Neural crest cell (in vitro differentiated cells): ENCODE results near the gene C11orf58. TPM values are rescaled to one million over a fixed set of nuclear protein-coding genes. Genes with fewer than 3 reads are reported as not detected.

Experiments used
- DNase-seq: peaks from one replicate; pipeline ENCODE4 v3.0.0; 2021; ENCODE audit warnings: low read depth, mixed read lengths, low spot score
- H3K27ac Mint-ChIP-seq: one replicate; pipeline ENCODE4 v1.8.0; 2021; ENCODE audit warnings: mild to moderate bottlenecking, mixed read lengths; ENCODE audit not compliant: unreplicated experiment
- H3K27me3 Mint-ChIP-seq: 2 replicates; pipeline ENCODE4 v1.8.0; 2021; ENCODE audit warnings: low read depth, mild to moderate bottlenecking, mixed read lengths
- H3K36me3 Mint-ChIP-seq: 2 replicates; pipeline ENCODE4 v1.8.0; 2021; ENCODE audit warnings: low read depth, mild to moderate bottlenecking, mixed read lengths
- H3K4me1 Mint-ChIP-seq: 2 replicates; pipeline ENCODE4 v1.8.0; 2021; ENCODE audit warnings: mixed read lengths
- H3K4me3 Mint-ChIP-seq: one replicate; pipeline ENCODE4 v1.8.0; 2021; ENCODE audit warnings: mild to moderate bottlenecking, mixed read lengths
- H3K9me3 Mint-ChIP-seq: 2 replicates; pipeline ENCODE4 v1.8.0; 2021; ENCODE audit warnings: mixed read lengths
- total RNA-seq: library from RNA; stranded (reverse); gene quantifications from 2 replicates; pipeline ENCODE4 v1.2.1, GENCODE V29; 2021
- TF ChIP-seq, protein P1 (sequence below): fragments of 200-600 bp; sonication (generic); conservative IDR thresholded peaks from 2 replicates; pipeline ENCODE4 v1.5.0; 2021; ENCODE audit warnings: antibody characterized with exemption, mild to moderate bottlenecking

C11orf58 gene
- total RNA-seq, 1 donor from 2014 or later = 203 TPM

DNA sequence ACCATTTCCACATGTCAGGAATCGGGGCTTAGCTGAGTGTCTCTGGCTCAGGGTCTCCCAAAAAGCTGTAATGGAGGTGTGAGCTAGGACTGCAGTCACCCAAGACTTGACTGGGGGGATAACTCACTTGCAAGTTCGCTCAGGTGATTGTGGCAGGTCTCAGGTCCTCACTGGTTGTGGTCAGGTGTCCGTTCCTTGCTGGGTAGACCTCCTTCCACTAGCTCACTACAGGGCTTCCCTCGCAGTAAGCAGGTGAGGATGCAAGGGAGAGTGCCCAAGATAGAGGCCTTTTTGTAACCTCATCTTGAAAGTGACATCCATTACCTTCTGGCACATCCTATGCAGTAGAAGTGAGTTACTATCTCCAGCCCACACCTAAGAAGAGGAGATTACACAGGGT lies 29.5 kb downstream of the C11orf58 start:
- Mint-ChIP-seq H3K36me3 (no peaks in the 10 kb centered on the region), H3K4me3 (no peak overlapping the region), H3K27ac (no peak overlapping the region), H3K9me3 (no peaks in the 10 kb centered on the region), H3K4me1 (no peaks in the 10 kb centered on the region), H3K27me3 (peaks cover 3% of the 10 kb centered on the region)
- TF ChIP-seq, protein P1, sequence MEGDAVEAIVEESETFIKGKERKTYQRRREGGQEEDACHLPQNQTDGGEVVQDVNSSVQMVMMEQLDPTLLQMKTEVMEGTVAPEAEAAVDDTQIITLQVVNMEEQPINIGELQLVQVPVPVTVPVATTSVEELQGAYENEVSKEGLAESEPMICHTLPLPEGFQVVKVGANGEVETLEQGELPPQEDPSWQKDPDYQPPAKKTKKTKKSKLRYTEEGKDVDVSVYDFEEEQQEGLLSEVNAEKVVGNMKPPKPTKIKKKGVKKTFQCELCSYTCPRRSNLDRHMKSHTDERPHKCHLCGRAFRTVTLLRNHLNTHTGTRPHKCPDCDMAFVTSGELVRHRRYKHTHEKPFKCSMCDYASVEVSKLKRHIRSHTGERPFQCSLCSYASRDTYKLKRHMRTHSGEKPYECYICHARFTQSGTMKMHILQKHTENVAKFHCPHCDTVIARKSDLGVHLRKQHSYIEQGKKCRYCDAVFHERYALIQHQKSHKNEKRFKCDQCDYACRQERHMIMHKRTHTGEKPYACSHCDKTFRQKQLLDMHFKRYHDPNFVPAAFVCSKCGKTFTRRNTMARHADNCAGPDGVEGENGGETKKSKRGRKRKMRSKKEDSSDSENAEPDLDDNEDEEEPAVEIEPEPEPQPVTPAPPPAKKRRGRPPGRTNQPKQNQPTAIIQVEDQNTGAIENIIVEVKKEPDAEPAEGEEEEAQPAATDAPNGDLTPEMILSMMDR = no peak
- DNase-seq = no peak

DNA sequence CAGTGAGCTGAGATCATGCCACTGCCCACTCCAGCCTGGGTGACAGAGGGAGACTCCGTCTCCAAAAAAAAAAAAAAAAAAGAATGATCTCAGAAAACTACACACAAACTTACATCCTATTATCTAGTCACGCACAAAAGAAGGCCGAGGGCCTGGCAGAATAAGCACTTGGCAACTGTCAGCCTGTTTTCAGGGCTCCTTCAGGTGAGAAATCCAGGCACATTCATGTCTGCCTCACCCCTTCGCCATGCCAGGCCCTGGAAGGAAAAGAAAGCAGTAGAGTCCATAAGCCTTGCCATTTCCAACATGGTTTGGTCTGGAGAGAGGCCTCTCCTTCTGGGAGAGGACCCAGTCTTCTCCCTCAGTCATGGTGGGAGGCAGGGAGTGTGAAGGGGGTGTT lies 30.9 kb downstream of the C11orf58 start:
- H3K36me3 Mint-ChIP-seq = no peaks in the 10 kb centered on the region
- peaks cover 3% of the 10 kb centered on the region for H3K27me3 Mint-ChIP-seq
- H3K27ac Mint-ChIP-seq = no peak overlapping the region
- H3K4me3 Mint-ChIP-seq = no peak overlapping the region
- H3K4me1 Mint-ChIP-seq = peaks cover 3% of the 10 kb centered on the region
- TF ChIP-seq, protein P1 = no peak
- no peaks in the 10 kb centered on the region for H3K9me3 Mint-ChIP-seq
- DNase-seq = no peak

DNA sequence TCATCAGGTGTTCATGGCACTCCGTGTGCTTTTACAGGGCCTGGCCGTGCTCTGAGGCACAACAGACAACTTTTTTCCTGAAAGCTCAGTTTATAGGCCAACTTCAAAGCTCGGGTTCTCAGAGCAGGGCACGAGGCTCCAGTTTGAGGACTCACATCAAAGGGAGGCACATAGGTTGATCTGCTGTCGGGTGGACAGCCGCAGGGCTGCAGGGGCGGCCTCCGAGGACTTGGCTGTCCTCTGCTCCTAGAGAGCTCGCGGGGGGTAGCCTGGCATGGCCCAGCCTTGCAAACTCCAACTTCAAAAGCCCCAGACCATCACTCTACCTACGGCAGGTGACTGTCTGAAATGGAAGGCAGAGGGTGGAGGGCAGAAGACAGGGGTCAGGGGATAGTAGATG lies 31.6 kb downstream of the C11orf58 start:
- Mint-ChIP-seq H3K4me1 (peaks cover 9% of the 10 kb centered on the region), H3K27me3 (peaks cover 3% of the 10 kb centered on the region), H3K27ac (no peak overlapping the region), H3K4me3 (no peak overlapping the region), H3K36me3 (no peaks in the 10 kb centered on the region), H3K9me3 (no peaks in the 10 kb centered on the region)
- DNase-seq = no peak
- TF ChIP-seq, protein P1 = no peak

DNA sequence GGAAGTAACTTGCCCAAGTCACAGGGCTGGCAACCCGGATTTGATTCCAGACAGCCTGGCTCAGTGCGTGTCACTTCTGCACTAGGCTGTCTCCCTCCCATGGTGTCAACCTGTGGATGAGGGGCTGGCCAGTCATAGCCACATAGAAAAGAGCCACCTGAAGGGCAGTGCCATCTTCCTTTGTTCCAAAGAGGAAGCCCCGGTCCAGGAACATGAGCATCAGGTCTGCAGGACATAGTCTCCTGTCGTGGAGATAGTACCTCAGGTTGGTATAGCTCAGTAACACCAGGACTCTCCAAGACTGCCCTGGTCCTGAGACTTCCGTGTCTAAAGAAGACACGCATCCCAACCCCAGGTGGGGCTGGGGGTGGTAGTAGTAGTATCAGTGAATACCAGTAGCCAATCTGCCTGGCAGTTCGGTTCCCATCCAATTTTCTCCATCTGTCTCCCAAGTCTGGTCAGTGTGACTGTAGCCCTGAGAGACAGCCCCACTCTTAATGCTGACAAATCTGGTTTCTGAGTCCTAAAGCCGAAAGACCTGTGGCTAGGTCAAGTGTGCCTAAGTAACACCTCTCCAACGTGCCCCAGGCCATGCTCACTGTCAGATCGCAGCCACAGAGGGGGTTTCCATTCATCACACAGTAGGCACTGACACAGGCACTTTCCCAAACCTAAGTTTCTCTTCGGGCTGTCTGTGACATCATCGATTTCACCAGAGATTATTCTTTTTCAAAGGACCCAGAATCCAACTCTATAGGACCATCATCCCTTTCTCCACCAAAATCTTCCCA lies 33.1 kb downstream of the C11orf58 start:
- Mint-ChIP-seq H3K27ac (no peak overlapping the region), H3K27me3 (no peaks in the 10 kb centered on the region), H3K36me3 (no peaks in the 10 kb centered on the region), H3K4me1 (peaks cover 17% of the 10 kb centered on the region), H3K9me3 (no peaks in the 10 kb centered on the region), H3K4me3 (no peak overlapping the region)
- no peak for DNase-seq
- TF ChIP-seq, protein P1 = no peak

DNA sequence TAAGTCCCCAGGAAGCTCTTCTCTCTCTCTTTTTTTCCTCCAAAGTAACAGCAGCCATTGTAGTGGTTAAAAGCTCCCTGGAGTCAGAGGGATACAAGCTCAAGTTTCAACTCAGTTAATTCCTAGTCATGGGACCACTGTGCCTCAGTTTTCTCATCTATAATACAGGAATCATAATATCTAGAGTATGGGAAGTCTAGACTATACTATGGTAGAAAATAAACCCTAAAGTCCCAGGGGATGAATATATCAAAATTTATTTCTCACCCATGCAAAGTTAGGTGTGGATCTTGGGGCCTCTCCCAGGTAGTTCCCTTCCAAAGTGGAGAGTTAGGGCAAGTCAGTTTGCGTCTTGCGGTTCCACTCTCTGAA lies 33.7 kb downstream of the C11orf58 start:
- Mint-ChIP-seq H3K9me3 (no peaks in the 10 kb centered on the region), H3K4me1 (peaks cover 23% of the 10 kb centered on the region), H3K27me3 (no peaks in the 10 kb centered on the region), H3K27ac (no peak overlapping the region), H3K4me3 (no peak overlapping the region), H3K36me3 (no peaks in the 10 kb centered on the region)
- no peak for DNase-seq
- TF ChIP-seq, protein P1 = no peak
